ENCODE measurements around the gene NUP37. TPM values are rescaled to one million over a fixed set of nuclear protein-coding genes. Genes with fewer than 3 reads are reported as not detected.
A peak's percentile ranks its signal among the peaks of the same experiment; 100 is the strongest.

NUP37 gene
- total RNA-seq, 1 donor from 2014 or later, result 29.9 TPM

DNA sequence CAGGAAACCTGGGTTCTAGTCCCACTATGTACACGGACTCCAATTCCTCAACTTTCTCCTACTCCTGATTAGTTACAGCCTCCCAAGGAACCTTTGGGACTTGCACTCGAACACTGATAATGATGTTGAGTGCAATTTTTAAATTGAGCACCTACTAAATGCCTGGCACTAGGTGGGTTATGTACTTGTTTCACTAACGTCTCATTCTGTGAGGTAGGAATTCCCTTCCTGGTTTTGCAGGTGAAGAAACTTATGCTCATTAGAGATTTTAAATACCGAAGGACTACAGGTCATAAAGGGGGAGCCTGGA is 605 bp upstream of the NUP37 start:
- peaks cover 12% of the 10 kb centered on the region for H3K4me1 Mint-ChIP-seq
- TF ChIP-seq CTCF (IDR thresholded peaks at IDR 0.05), result no peak
- no peak for ATAC-seq (ENCODE audit: low read depth)
- peak overlapping the region; percentile 91 for H3K27ac Mint-ChIP-seq
- H3K27me3 Mint-ChIP-seq, result no peaks in the 10 kb centered on the region
- intact Hi-C loops (cut with micrococcal nuclease), result loop anchor here (1.0 to 2.0 kb wide), 6 partner anchors 58 to 364 kb away; partner anchors contain the start of gene DRAM1
- CTCF ChIA-PET, result no interaction called here
- POLR2A ChIA-PET, result interaction anchor here (3.2 kb wide), 1 partner anchor 59 kb away, joined by 16 read pairs; the partner anchor contains the start of gene WASHC3
- H3K4me3 Mint-ChIP-seq, result peak overlapping the region; percentile 95
- peaks cover 14% of the 10 kb centered on the region for H3K36me3 Mint-ChIP-seq (ENCODE audit: low read depth)
- DNase-seq, result no peak
- no peaks in the 10 kb centered on the region for H3K9me3 Mint-ChIP-seq

- DNase-seq (no peak), ATAC-seq (ENCODE audit: low read depth) (no peak)
- intact Hi-C loops (cut with micrococcal nuclease), result loop anchor here (2.0 kb wide), 1 partner anchor 838 kb away; the partner anchor contains the start of gene UTP20
- POLR2A ChIA-PET, result interaction anchor here (3.2 kb wide), 1 partner anchor 57 kb away, joined by 16 read pairs; the partner anchor contains the start of gene WASHC3
- no peaks in the 10 kb centered on the region for H3K27me3 Mint-ChIP-seq
- H3K9me3 Mint-ChIP-seq, result no peaks in the 10 kb centered on the region
- peak overlapping the region; percentile 19 for H3K27ac Mint-ChIP-seq
- TF ChIP-seq CTCF (IDR thresholded peaks at IDR 0.05), result no peak
- peak overlapping the region; percentile 61 for H3K4me3 Mint-ChIP-seq
- H3K36me3 Mint-ChIP-seq (ENCODE audit: low read depth), result peaks cover 18% of the 10 kb centered on the region
- CTCF ChIA-PET, result interaction anchor here (0.9 kb wide), 1 partner anchor 345 kb away, joined by 3 read pairs; no protein-coding TSS in a partner anchor
- peaks cover 12% of the 10 kb centered on the region for H3K4me1 Mint-ChIP-seq
These were observed 1.0 kb downstream of the NUP37 start for GRCh38 chr12:102118874-102119273.

- CTCF ChIA-PET, result no interaction called here
- peaks cover 25% of the 10 kb centered on the region for H3K36me3 Mint-ChIP-seq (ENCODE audit: low read depth)
- peaks cover 12% of the 10 kb centered on the region for H3K4me1 Mint-ChIP-seq
- ATAC-seq (ENCODE audit: low read depth) (no peak), DNase-seq (no peak)
- H3K27ac Mint-ChIP-seq, result no peak overlapping the region
- H3K4me3 Mint-ChIP-seq, result no peak overlapping the region
- POLR2A ChIA-PET, result no interaction called here
- intact Hi-C loops (cut with micrococcal nuclease), result no loop called here
- no peak for TF ChIP-seq CTCF (IDR thresholded peaks at IDR 0.05)
- no peaks in the 10 kb centered on the region for H3K27me3 Mint-ChIP-seq
- H3K9me3 Mint-ChIP-seq, result no peaks in the 10 kb centered on the region
These were observed 3.5 kb downstream of the NUP37 start for GRCh38 chr12:102116392-102116791.

- no peaks in the 10 kb centered on the region for H3K9me3 Mint-ChIP-seq
- peaks cover 41% of the 10 kb centered on the region for H3K36me3 Mint-ChIP-seq (ENCODE audit: low read depth)
- no peaks in the 10 kb centered on the region for H3K27me3 Mint-ChIP-seq
- no peak overlapping the region for H3K27ac Mint-ChIP-seq
- intact Hi-C loops (cut with micrococcal nuclease), result no loop called here
- ChIA-PET POLR2A (no interaction called here), CTCF (no interaction called here)
- peaks cover 4% of the 10 kb centered on the region for H3K4me1 Mint-ChIP-seq
- ATAC-seq (ENCODE audit: low read depth) (no peak), DNase-seq (no peak)
- TF ChIP-seq CTCF (IDR thresholded peaks at IDR 0.05), result no peak
- no peak overlapping the region for H3K4me3 Mint-ChIP-seq
These were observed 5.7 kb downstream of the NUP37 start for GRCh38 chr12:102114212-102114611.

DNA sequence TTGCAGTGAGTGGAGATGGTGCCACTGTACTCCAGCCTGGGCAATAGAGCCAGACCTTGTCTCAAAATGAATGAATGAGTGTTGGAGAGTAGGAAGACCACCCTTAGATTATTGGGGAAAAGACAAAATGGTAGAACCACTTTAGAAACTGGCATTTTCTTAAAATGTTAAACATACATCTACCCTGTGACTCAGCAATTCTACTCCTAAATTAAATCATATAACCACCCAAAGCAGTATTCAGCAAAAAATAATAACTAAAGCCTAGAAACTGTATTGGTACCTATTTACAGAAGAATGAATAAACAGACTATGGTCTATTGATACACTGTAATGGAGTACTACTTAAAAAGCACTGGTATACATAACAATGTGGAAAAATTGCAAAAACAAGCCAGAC is 9.1 kb downstream of the NUP37 start:
- Mint-ChIP-seq H3K27ac (no peak overlapping the region), H3K4me1 (peaks cover 5% of the 10 kb centered on the region), H3K4me3 (no peak overlapping the region), H3K9me3 (peaks cover 6% of the 10 kb centered on the region), H3K27me3 (no peaks in the 10 kb centered on the region), H3K36me3 (ENCODE audit: low read depth) (peaks cover 63% of the 10 kb centered on the region)
- no peak for ATAC-seq (ENCODE audit: low read depth)
- no peak for TF ChIP-seq CTCF (IDR thresholded peaks at IDR 0.05)
- intact Hi-C loops (cut with micrococcal nuclease), result no loop called here
- POLR2A ChIA-PET, result no interaction called here
- CTCF ChIA-PET, result no interaction called here
- DNase-seq, result no peak

Measured in activated B cell treated with CpG ODN at 0.5 μM for 24 hours (primary cell).